ENCODE measurements around the gene DNMT3A.

Gene DNMT3A

DNA sequence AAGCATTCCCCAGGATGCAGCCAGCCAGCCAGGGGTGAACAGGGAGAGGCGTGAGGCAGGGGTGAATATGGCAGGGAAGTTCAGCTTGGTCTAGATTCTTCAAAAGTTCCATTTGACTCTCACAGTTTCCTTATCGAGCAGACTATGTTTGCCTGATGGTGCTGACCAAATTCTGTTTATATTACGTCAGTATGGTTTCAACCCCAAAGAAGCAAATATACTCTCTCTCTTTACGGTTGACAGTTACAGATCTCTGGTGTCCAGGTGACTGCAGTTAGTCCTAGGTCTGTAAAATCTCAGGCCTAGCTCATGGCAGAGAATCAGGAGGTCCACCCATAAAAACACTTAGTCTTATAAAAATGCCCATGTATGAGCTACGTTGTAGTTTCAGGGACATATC is 38.3 kb upstream of the DNMT3A start:
- H3K36me3 ChIP-seq (ENCODE audit: control insufficient read depth, insufficient read depth, low read length): no peaks in the 10 kb centered on the region
- H3K4me1 ChIP-seq (ENCODE audit: control insufficient read depth, insufficient read depth, low read length): peaks cover 21% of the 10 kb centered on the region
- WGBS, 2 experiments: 93 to 95% methylated on average over 5 of the region's 5 CpGs
- H3K4me3 ChIP-seq (ENCODE audit: insufficient read depth, low read depth, low read length): no peak overlapping the region
- no peaks in the 10 kb centered on the region for H3K9me3 ChIP-seq (ENCODE audit: control insufficient read depth, low read length)
- peaks cover 3% of the 10 kb centered on the region for H3K27me3 ChIP-seq (ENCODE audit: control insufficient read depth, insufficient read depth, low read length, poor library complexity, severe bottlenecking)
- no peak overlapping the region for H3K27ac ChIP-seq (ENCODE audit: insufficient read depth, low read depth, low read length, poor library complexity, severe bottlenecking)

DNA sequence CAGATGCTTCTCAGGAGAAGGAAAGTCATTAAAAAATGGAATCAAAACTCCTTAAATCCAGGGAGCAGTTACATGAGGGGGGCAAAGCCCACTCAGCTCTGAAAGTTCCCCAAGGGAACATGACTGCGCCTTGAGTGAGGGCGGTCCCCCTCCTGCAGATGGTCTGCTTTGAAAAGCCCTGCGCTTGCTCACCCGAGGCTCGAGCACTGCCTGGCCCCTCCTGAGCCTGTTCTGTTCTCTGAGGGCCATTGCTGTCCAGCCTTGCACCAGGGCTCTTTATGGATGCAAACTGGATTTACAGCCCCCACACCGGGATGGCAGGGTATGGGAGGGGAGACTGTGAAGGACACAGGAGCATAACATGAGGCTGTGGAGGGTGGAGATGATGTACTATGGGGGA is 37.8 kb upstream of the DNMT3A start:
- Histone ChIP-seq H3K9me3 (ENCODE audit: control insufficient read depth, low read length) (no peaks in the 10 kb centered on the region), H3K4me1 (ENCODE audit: control insufficient read depth, insufficient read depth, low read length) (peaks cover 21% of the 10 kb centered on the region), H3K4me3 (ENCODE audit: insufficient read depth, low read depth, low read length) (no peak overlapping the region), H3K36me3 (ENCODE audit: control insufficient read depth, insufficient read depth, low read length) (no peaks in the 10 kb centered on the region), H3K27ac (ENCODE audit: insufficient read depth, low read depth, low read length, poor library complexity, severe bottlenecking) (no peak overlapping the region), H3K27me3 (ENCODE audit: control insufficient read depth, insufficient read depth, low read length, poor library complexity, severe bottlenecking) (peaks cover 3% of the 10 kb centered on the region)
- WGBS, 2 experiments: 84 to 86% methylated on average over 6 of the region's 6 CpGs

DNA sequence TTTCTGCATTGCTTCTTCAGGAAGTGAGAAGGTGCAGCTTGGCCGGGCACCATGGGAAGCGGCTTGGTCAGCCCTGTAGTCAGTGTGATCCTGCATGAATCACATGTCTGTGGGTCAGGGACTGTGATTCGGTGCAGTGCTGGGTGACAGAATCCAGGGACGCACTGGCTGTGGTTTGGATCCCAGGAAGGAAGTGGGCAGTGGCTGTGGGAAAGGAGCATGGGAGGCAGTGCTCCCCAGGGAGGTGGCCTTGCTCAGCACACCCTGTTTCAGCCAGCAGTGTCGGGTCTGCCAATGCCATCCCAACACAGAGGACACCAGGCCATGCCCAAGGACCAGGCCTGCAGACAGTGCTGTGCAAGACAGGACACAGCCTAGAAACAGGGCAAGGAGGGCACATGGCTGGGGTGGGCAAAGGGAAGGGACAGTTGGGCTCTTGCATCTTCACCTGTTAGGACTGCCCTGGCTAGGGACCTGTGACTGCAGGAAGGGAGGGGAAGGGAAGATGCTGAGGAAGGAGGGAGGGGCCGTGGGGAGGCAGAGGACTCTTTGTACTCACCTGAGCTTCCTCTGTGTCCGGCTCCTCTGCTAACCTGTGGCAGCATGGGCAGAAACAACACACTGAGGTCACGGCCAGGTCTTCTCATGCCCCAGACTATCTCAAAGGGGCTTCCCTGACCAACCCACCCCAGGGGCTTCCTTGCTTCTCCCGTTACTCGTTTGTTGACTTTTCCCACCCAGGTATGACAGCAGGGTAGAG is 37.2 kb upstream of the DNMT3A start:
- H3K36me3 ChIP-seq (ENCODE audit: control insufficient read depth, insufficient read depth, low read length): no peaks in the 10 kb centered on the region
- peaks cover 21% of the 10 kb centered on the region for H3K4me1 ChIP-seq (ENCODE audit: control insufficient read depth, insufficient read depth, low read length)
- peaks cover 3% of the 10 kb centered on the region for H3K27me3 ChIP-seq (ENCODE audit: control insufficient read depth, insufficient read depth, low read length, poor library complexity, severe bottlenecking)
- WGBS, 2 experiments: 85 to 88% methylated on average over 10 of the region's 10 CpGs
- no peak overlapping the region for H3K27ac ChIP-seq (ENCODE audit: insufficient read depth, low read depth, low read length, poor library complexity, severe bottlenecking)
- no peak overlapping the region for H3K4me3 ChIP-seq (ENCODE audit: insufficient read depth, low read depth, low read length)
- no peaks in the 10 kb centered on the region for H3K9me3 ChIP-seq (ENCODE audit: control insufficient read depth, low read length)

DNA sequence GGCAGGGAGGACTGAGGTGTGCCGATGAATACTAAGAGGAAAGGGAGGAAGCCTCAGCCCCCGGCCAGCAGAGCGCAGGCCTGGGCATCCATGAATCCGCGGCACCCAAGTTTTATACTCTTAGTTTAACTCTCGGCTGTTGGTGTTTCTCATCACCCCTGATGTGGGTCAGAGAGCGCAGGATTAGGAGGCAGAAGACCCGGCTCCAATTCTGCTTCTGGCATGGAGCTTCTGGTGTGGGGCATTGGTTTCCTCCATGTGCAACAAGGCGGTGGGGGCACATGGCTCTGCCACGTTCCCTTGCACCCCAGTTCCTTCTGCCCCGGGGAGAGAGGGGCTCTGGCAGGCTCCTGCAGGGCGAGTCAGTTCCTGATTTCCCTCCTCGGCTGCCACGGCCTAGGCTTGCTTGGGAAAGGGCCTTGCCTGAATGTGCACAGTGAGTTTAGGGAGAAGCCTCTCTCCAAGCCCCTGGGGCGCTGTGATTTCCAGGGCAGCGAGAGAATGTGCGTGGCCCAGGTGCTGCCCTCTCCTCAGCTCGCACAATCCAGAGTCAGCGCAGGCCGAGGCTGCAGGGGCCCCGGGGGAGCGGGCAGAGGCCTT is 36.2 kb upstream of the DNMT3A start:
- H3K27me3 ChIP-seq (ENCODE audit: control insufficient read depth, insufficient read depth, low read length, poor library complexity, severe bottlenecking): peaks cover 3% of the 10 kb centered on the region
- no peak overlapping the region for H3K27ac ChIP-seq (ENCODE audit: insufficient read depth, low read depth, low read length, poor library complexity, severe bottlenecking)
- no peaks in the 10 kb centered on the region for H3K36me3 ChIP-seq (ENCODE audit: control insufficient read depth, insufficient read depth, low read length)
- H3K9me3 ChIP-seq (ENCODE audit: control insufficient read depth, low read length): no peaks in the 10 kb centered on the region
- WGBS, 2 experiments: 90 to 91% methylated on average over 22 of the region's 22 CpGs
- no peak overlapping the region for H3K4me3 ChIP-seq (ENCODE audit: insufficient read depth, low read depth, low read length)
- peaks cover 24% of the 10 kb centered on the region for H3K4me1 ChIP-seq (ENCODE audit: control insufficient read depth, insufficient read depth, low read length)

DNA sequence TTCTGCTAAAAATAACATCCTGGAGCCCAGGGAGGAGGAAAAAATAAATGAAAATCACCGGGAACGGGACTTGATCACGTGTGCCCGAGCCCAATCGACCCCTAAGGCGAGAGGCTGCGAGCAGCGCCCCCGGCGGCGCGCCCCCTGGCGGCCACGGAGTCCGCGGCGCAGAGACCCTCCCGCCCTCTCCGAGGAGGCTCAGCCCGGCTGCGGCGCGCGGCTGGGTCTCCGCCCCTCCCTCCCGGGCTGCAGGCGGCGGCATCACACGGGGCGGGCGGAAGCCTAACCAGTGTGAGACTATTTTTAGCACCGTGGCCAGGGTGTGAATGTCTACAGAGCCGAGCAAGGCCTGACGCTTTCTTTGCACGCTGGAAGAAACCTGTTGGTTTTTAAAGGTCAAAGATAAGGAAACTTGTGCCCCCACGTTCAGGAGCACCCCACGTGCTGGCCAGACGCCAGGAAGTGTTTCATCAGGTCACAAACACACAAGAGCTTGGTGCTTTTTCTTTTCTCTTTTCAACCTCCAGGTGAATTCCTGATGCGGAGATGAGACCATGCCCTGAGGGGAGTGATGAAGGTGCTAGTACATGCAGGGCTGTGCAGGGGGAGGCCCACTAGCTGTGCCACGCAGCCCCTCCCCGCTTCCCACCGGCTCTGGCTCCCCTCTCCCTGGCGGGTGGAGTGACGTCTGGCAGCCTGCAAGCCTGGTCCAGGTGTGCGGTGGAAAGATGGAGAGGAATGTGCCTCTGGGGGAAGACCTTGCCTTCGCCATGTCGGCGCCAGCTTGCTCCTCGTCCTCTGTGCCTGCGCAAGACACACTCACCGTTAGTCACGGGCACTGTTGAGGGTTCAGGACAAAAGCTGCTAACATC is 35.3 kb upstream of the DNMT3A start:
- 18 to 20% methylated on average over 52 of the region's 52 CpGs for WGBS, 2 experiments
- peaks cover 3% of the 10 kb centered on the region for H3K27me3 ChIP-seq (ENCODE audit: control insufficient read depth, insufficient read depth, low read length, poor library complexity, severe bottlenecking)
- peak overlapping the region; percentile 16 for H3K4me3 ChIP-seq (ENCODE audit: insufficient read depth, low read depth, low read length)
- H3K9me3 ChIP-seq (ENCODE audit: control insufficient read depth, low read length): no peaks in the 10 kb centered on the region
- H3K27ac ChIP-seq (ENCODE audit: insufficient read depth, low read depth, low read length, poor library complexity, severe bottlenecking): no peak overlapping the region
- peaks cover 33% of the 10 kb centered on the region for H3K4me1 ChIP-seq (ENCODE audit: control insufficient read depth, insufficient read depth, low read length)
- H3K36me3 ChIP-seq (ENCODE audit: control insufficient read depth, insufficient read depth, low read length): no peaks in the 10 kb centered on the region

DNA sequence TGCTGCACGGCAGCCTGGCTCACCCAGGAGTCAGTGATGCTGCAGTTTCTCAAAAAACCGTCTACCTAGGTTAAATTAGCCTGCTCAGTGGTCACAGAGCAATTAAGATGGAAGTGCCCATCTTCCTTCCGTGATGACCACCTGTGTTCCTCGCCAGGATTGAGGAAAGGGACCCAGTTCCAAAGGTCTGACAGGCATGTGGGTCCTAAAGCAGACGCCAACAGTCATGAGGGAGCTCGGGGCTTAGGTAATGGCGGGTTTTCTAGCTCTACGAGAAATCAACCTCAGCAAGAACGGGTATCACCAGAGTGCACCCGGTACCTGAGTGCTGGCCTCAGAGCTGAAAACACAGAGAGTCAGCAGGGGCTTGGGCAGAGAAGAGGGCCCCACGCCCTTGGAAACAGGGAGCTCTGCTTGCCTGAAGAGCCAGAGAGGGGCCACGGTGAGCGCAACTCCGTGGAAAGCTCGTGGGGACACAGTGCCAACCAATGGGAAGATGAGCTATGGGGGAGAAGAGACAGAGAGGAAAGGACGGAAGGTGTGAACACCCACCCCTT is 34.3 kb upstream of the DNMT3A start:
- H3K36me3 ChIP-seq (ENCODE audit: control insufficient read depth, insufficient read depth, low read length): no peaks in the 10 kb centered on the region
- H3K4me1 ChIP-seq (ENCODE audit: control insufficient read depth, insufficient read depth, low read length): peaks cover 39% of the 10 kb centered on the region
- H3K4me3 ChIP-seq (ENCODE audit: insufficient read depth, low read depth, low read length): no peak overlapping the region
- no peaks in the 10 kb centered on the region for H3K9me3 ChIP-seq (ENCODE audit: control insufficient read depth, low read length)
- peaks cover 3% of the 10 kb centered on the region for H3K27me3 ChIP-seq (ENCODE audit: control insufficient read depth, insufficient read depth, low read length, poor library complexity, severe bottlenecking)
- 84 to 86% methylated on average over 16 of the region's 16 CpGs for WGBS, 2 experiments
- H3K27ac ChIP-seq (ENCODE audit: insufficient read depth, low read depth, low read length, poor library complexity, severe bottlenecking): no peak overlapping the region

DNA sequence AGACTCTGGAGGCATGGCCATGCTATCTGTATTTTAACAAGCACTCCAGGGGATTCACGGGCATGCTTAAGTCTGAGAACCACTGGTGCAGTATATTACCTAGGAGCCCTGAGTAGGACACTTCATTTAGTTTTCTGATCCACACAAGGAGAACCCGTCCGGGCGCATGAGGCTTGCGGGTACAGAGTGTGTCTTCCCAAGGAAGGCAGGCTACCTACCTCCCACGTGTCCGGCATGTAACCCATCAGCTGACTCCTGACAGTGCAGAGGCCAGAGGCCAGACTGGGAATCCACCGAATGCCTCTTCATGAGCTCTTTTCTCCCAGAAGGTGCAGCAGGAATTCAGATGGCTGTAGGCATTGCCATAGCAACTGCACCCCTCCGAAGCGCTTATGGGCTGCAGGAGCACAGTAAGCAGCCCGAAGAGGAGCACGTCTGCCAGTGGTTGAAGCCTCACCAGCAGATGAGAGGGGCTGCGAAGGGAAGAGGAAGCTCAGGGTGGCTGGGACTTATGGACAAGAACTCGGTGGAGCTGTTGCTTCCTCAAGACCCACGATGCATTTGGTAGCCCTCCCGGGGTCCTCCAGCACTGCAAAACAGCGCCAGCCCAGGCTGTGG is 33.8 kb upstream of the DNMT3A start:
- H3K9me3 ChIP-seq (ENCODE audit: control insufficient read depth, low read length): no peaks in the 10 kb centered on the region
- no peak overlapping the region for H3K4me3 ChIP-seq (ENCODE audit: insufficient read depth, low read depth, low read length)
- H3K27ac ChIP-seq (ENCODE audit: insufficient read depth, low read depth, low read length, poor library complexity, severe bottlenecking): no peak overlapping the region
- peaks cover 39% of the 10 kb centered on the region for H3K4me1 ChIP-seq (ENCODE audit: control insufficient read depth, insufficient read depth, low read length)
- no peaks in the 10 kb centered on the region for H3K36me3 ChIP-seq (ENCODE audit: control insufficient read depth, insufficient read depth, low read length)
- H3K27me3 ChIP-seq (ENCODE audit: control insufficient read depth, insufficient read depth, low read length, poor library complexity, severe bottlenecking): peaks cover 3% of the 10 kb centered on the region
- WGBS, 2 experiments: 89 to 90% methylated on average over 17 of the region's 17 CpGs

DNA sequence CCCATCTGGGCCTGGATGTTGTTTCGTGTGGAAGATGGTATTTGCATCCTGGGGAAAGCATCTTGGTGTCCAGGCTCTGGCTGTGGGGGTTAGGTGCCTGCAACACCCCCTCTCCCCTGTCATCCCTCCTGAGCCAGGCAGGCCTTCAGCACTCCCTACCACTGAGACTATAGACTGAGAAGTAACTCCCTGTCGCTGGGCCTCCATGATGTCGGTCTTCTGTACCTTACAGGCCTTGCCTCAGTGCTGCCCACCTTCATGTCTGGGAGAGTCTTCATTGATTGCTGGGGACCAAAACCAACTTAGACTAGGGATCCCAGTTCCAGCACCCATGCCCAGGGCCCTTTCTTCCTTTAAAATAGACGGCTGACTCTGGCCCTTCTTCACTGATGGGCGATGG is 33.1 kb upstream of the DNMT3A start:
- Histone ChIP-seq H3K27ac (ENCODE audit: insufficient read depth, low read depth, low read length, poor library complexity, severe bottlenecking) (no peak overlapping the region), H3K4me1 (ENCODE audit: control insufficient read depth, insufficient read depth, low read length) (peaks cover 40% of the 10 kb centered on the region), H3K9me3 (ENCODE audit: control insufficient read depth, low read length) (no peaks in the 10 kb centered on the region), H3K27me3 (ENCODE audit: control insufficient read depth, insufficient read depth, low read length, poor library complexity, severe bottlenecking) (peaks cover 3% of the 10 kb centered on the region), H3K36me3 (ENCODE audit: control insufficient read depth, insufficient read depth, low read length) (no peaks in the 10 kb centered on the region), H3K4me3 (ENCODE audit: insufficient read depth, low read depth, low read length) (no peak overlapping the region)
- WGBS, 2 experiments: 92 to 96% methylated on average over 5 of the region's 5 CpGs

DNA sequence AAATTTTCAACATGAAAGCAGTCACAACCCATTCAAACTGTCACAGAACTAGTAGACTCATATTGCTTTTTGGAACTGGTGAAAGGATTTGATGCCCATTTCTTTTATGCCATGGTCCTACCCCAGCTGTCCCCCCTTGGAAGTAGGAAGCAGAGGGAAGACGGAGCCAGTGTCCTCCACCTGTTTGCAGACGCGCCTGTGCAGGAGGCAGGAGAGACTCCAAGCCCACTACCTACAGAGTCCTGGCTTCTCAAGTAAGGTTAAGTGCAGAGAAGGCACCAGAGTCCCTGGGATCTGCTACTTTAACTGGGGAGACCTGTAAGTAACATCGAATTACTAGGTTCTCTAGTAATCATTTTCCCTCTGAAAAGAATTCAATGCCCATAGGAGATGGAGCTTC is 32.7 kb upstream of the DNMT3A start:
- H3K4me1 ChIP-seq (ENCODE audit: control insufficient read depth, insufficient read depth, low read length): peaks cover 42% of the 10 kb centered on the region
- no peak overlapping the region for H3K27ac ChIP-seq (ENCODE audit: insufficient read depth, low read depth, low read length, poor library complexity, severe bottlenecking)
- no peaks in the 10 kb centered on the region for H3K36me3 ChIP-seq (ENCODE audit: control insufficient read depth, insufficient read depth, low read length)
- WGBS, 2 experiments: 93 to 100% methylated on average over 4 of the region's 4 CpGs
- no peaks in the 10 kb centered on the region for H3K9me3 ChIP-seq (ENCODE audit: control insufficient read depth, low read length)
- peaks cover 3% of the 10 kb centered on the region for H3K27me3 ChIP-seq (ENCODE audit: control insufficient read depth, insufficient read depth, low read length, poor library complexity, severe bottlenecking)
- no peak overlapping the region for H3K4me3 ChIP-seq (ENCODE audit: insufficient read depth, low read depth, low read length)

Data from ectodermal cell (in vitro differentiated cells).